A549 (cell line): Measurements from ENCODE around the gene ADPGK. TPM values are rescaled to one million over a fixed set of nuclear protein-coding genes. Genes with fewer than 3 reads are reported as not detected.

Source experiments
- ATAC-seq, 2 experiments: fragments of 200-7000 bp in 1 of 2; fragments of >200 bp in 1 of 2; cut with Nextera tagmentation in 1 of 2; cut with Tn5 transposase in 1 of 2; 3 replicates each; pipeline versions ENCODE4 v1.8.0 to v1.9.1; 2018 to 2020; ENCODE audit warnings: mild to moderate bottlenecking in 1 of 2, moderate library complexity in 1 of 2
- CTCF ChIA-PET: fragments of 300-600 bp; sonication (Branson Sonifier 250); formaldehyde crosslinking; extraction: SDS; loops from one replicate; lab custom pipeline; 2021; ENCODE audit warnings: antibody characterized with exemption, inconsistent platforms; lab: Yijun Ruan, JAX
- POLR2A ChIA-PET: fragments of 350-600 bp; formaldehyde crosslinking; extraction: SDS; loops from one replicate; lab custom pipeline; 2021; ENCODE audit warnings: antibody characterized with exemption, inconsistent platforms; lab: Yijun Ruan, JAX
- DNase-seq, 2 experiments: peaks; one replicate each; pipeline versions ENCODE4 v3.0.0 to v3.0.0-alpha.2; 2011 to 2016; ENCODE audit warnings: low read depth in 1 of 2, low spot score in 1 of 2
- FAIRE-seq: peaks from 2 replicates; lab custom pipeline; 2011; peaks lifted over from hg19 to GRCh38; lab: Jason Lieb, UNC
- H3K27ac ChIP-seq, 2 experiments: fragments of >200 bp; sonication (Bioruptor Twin); formaldehyde crosslinking; 3 replicates each; pipeline ENCODE4 v1.5.1; 2016 to 2017
- H3K4me1 ChIP-seq: fragments of >200 bp; sonication (Bioruptor Twin); formaldehyde crosslinking; 3 replicates; pipeline ENCODE4 v1.6.1; 2016
- H3K4me2 ChIP-seq: fragments of >200 bp; sonication (Bioruptor Twin); formaldehyde crosslinking; 3 replicates; pipeline ENCODE4 v1.6.1; 2016
- H3K4me3 ChIP-seq: fragments of >200 bp; sonication (Bioruptor Twin); formaldehyde crosslinking; 3 replicates; pipeline ENCODE4 v1.5.1; 2016
- H3K9me3 ChIP-seq: fragments of >200 bp; sonication (Bioruptor Twin); formaldehyde crosslinking; 3 replicates; pipeline ENCODE4 v1.6.1; 2016
- CBX2 ChIP-seq: fragments of 200-600 bp; sonication (generic); IDR thresholded peaks from 2 replicates; pipeline ENCODE4 v1.6.1; 2016; ENCODE audit warnings: low read depth, mild to moderate bottlenecking, borderline replicate concordance
- CBX8 ChIP-seq: fragments of 200-600 bp; sonication (generic); IDR thresholded peaks from 2 replicates; pipeline ENCODE4 v1.6.1; 2016
- CEBPB ChIP-seq, 2 experiments: fragments of >200 bp in 1 of 2; sonication (Bioruptor Twin) in 1 of 2; formaldehyde crosslinking in 1 of 2; IDR thresholded peaks; 2 replicates each; pipeline ENCODE4 v1.6.1; 2012 to 2016
- CHD2 ChIP-seq: fragments of 150-350 bp; IDR thresholded peaks from 2 replicates; pipeline ENCODE4 v1.6.1; 2014; ENCODE audit warnings: low read length; ENCODE audit not compliant: partially characterized antibody
- CHD4 ChIP-seq: fragments of 200-600 bp; sonication (generic); IDR thresholded peaks from 2 replicates; pipeline ENCODE4 v1.6.1; 2016; ENCODE audit warnings: antibody characterized with exemption, mild to moderate bottlenecking, borderline replicate concordance
- CTCF ChIP-seq: fragments of >200 bp; sonication (Bioruptor Twin); formaldehyde crosslinking; IDR thresholded peaks from 3 replicates; pipeline ENCODE4 v1.5.1; 2016
- FOSB ChIP-seq: fragments of 250-450 bp; sonication (Bioruptor Pico); IDR thresholded peaks from 2 replicates; pipeline ENCODE4 v1.5.0; 2020; ENCODE audit warnings: mild to moderate bottlenecking, moderate library complexity
- FOSL2 ChIP-seq, 2 experiments: fragments of 450-650 bp in 1 of 2; fragments of >200 bp in 1 of 2; sonication (Bioruptor Twin) in 1 of 2; formaldehyde crosslinking; IDR thresholded peaks; 2 replicates each; pipeline versions ENCODE4 v1.5.0 to v1.6.1; 2016 to 2020; ENCODE audit warnings: mild to moderate bottlenecking in 1 of 2, moderate library complexity in 1 of 2
- FOXS1 ChIP-seq: fragments of 250-450 bp; sonication (Bioruptor Pico); IDR thresholded peaks from 2 replicates; pipeline ENCODE4 v1.5.0; 2020; ENCODE audit warnings: mild to moderate bottlenecking, moderate library complexity
- HEYL ChIP-seq: fragments of 250-450 bp; sonication (Bioruptor Pico); IDR thresholded peaks from 2 replicates; pipeline ENCODE4 v1.8.0; 2021; ENCODE audit warnings: mild to moderate bottlenecking, moderate library complexity
- HOXB5 ChIP-seq: fragments of 250-450 bp; sonication (Bioruptor Pico); IDR thresholded peaks from 2 replicates; pipeline ENCODE4 v1.5.0; 2020; ENCODE audit warnings: mild to moderate bottlenecking, moderate library complexity
- JUN ChIP-seq, 2 experiments: fragments of >200 bp; sonication (Bioruptor Twin); formaldehyde crosslinking; IDR thresholded peaks; 2 replicates in 1 of 2; 3 replicates in 1 of 2; pipeline ENCODE4 v1.6.1; 2016 to 2017
- JUNB ChIP-seq: fragments of >200 bp; sonication (Bioruptor Twin); formaldehyde crosslinking; IDR thresholded peaks from 2 replicates; pipeline ENCODE4 v1.6.1; 2016
- KDM1A ChIP-seq: fragments of 200-600 bp; sonication (generic); IDR thresholded peaks from 2 replicates; pipeline ENCODE4 v1.6.1; 2016; ENCODE audit warnings: low read depth, mild to moderate bottlenecking
- KDM5A ChIP-seq: fragments of 200-600 bp; sonication (generic); IDR thresholded peaks from 2 replicates; pipeline ENCODE4 v1.6.1; 2016; ENCODE audit warnings: antibody characterized with exemption, mild to moderate bottlenecking
- MAFK ChIP-seq: fragments of 450-650 bp; IDR thresholded peaks from 2 replicates; pipeline ENCODE4 v1.6.1; 2014; ENCODE audit not compliant: partially characterized antibody
- POLR2A ChIP-seq: IDR thresholded peaks from 2 replicates; pipeline ENCODE4 v1.6.1; 2012; ENCODE audit warnings: mild to moderate bottlenecking, low read length
- POLR2AphosphoS2 ChIP-seq: conservative IDR thresholded peaks from 2 replicates; pipeline ENCODE4 v1.6.1; 2012; ENCODE audit warnings: low read length, improper control_type of control experiment, inconsistent platforms
- RAD21 ChIP-seq, 2 experiments: fragments of >200 bp in 1 of 2; sonication (Bioruptor Twin) in 1 of 2; formaldehyde crosslinking in 1 of 2; IDR thresholded peaks in 1 of 2; conservative IDR thresholded peaks in 1 of 2; 2 replicates in 1 of 2; 3 replicates in 1 of 2; pipeline ENCODE4 v1.6.1; 2012 to 2018; ENCODE audit warnings: inconsistent platforms in 1 of 2
- RARB ChIP-seq: fragments of 250-450 bp; sonication (Bioruptor Pico); IDR thresholded peaks from 2 replicates; pipeline ENCODE4 v1.8.0; 2021; ENCODE audit warnings: mild to moderate bottlenecking, moderate library complexity
- SREBF2 ChIP-seq: fragments of 450-650 bp; IDR thresholded peaks from 2 replicates; pipeline ENCODE4 v1.6.1; 2014; ENCODE audit warnings: mild to moderate bottlenecking, moderate library complexity
- WGBS: methylation state at CpG from one replicate; pipeline ENCODE4 v1.1.6; 2017; ENCODE audit errors: missing lambda C conversion rate; 5-methylcytosine and 5-hydroxymethylcytosine counted together
- polyA plus RNA-seq, 4 experiments: library from polyadenylated mRNA; depleted of rRNA in 3 of 4; stranded (reverse); fragments of >200 nt; fragmentation: RNase III in 1 of 4; extraction: RNeasy Plus Mini Kit Qiagen cat#74134 plus additional on column Dnase treatment in 1 of 4; gene quantifications; 2 replicates in 3 of 4; 3 replicates in 1 of 4; pipeline ENCODE4 v1.2.3, GENCODE V29; 2011 to 2017
- TF ChIP-seq, protein P1 (sequence below): IDR thresholded peaks from 2 replicates; pipeline ENCODE4 v1.6.1; 2012
- TF ChIP-seq, protein P2 (sequence below): fragments of 250-450 bp; sonication (Bioruptor Pico); IDR thresholded peaks from 2 replicates; pipeline ENCODE4 v1.5.0; 2021; ENCODE audit warnings: mild to moderate bottlenecking, moderate library complexity, borderline replicate concordance
- TF ChIP-seq, protein P3 (sequence below): IDR thresholded peaks from 2 replicates; pipeline ENCODE4 v1.6.1; 2012; ENCODE audit warnings: low read depth, borderline replicate concordance
- TF ChIP-seq, protein P4 (sequence below): fragments of 150-350 bp; IDR thresholded peaks from 2 replicates; pipeline ENCODE4 v1.6.1; 2014; ENCODE audit warnings: low read depth, mild to moderate bottlenecking, low read length

The ADPGK gene
- polyA plus RNA-seq, 2 of the 4 experiments (the other 2 are of a cell fraction), result 56.6 to 98.3 TPM

- peak overlapping the region; percentile 91 for H3K4me2 ChIP-seq
- no peak for DNase-seq
- CTCF ChIA-PET, result interaction anchor here (0.6 to 2.7 kb wide), 14 partner anchors 12 to 478 kb away, joined by 3 to 29 read pairs (median 4); no protein-coding TSS in a partner anchor
- H3K9me3 ChIP-seq, result no peaks in the 10 kb centered on the region
- ATAC-seq, result no peak
- WGBS, result 85% methylated on average over 6 of the region's 6 CpGs
- FAIRE-seq, result no peak
- H3K27ac ChIP-seq, result peak overlapping the region in 1 of 2 experiments; percentile 87; a peak in 4 of 6 replicates
- POLR2A ChIA-PET, result no interaction called here
- no peak overlapping the region for H3K4me3 ChIP-seq
- peaks cover 12% of the 10 kb centered on the region; the same call in 1 of the 3 replicates for H3K4me1 ChIP-seq
- no peak for TF ChIP-seq POLR2AphosphoS2
- TF ChIP-seq CEBPB (IDR thresholded peaks at IDR 0.05), result peak in 1 of 2 experiments; percentile 39; a peak in 1 of 4 replicates
- TF ChIP-seq, all 56 proteins: peak for 1
Observed at GRCh38 chr15:72797834-72798233, 14.3 kb upstream of the ADPGK start.

GRCh38 chr15:72797338-72797689, 13.8 kb upstream of the ADPGK start:
- Histone ChIP-seq H3K4me1 (peaks cover 12% of the 10 kb centered on the region; the same call in 1 of the 3 replicates), H3K4me2 (peak overlapping the region; percentile 91), H3K4me3 (peak overlapping the region; percentile 73), H3K9me3 (no peaks in the 10 kb centered on the region), H3K27ac (peak overlapping the region; percentile 80 to 87)
- DNase-seq (peak in 1 of 2 experiments; percentile 21), FAIRE-seq (no peak), ATAC-seq (peak; percentile 40 to 52; a peak in 5 of 6 replicates)
- CTCF ChIA-PET, result interaction anchor here (0.6 to 2.7 kb wide), 14 partner anchors 12 to 479 kb away, joined by 3 to 29 read pairs (median 4); no protein-coding TSS in a partner anchor
- WGBS, result 42% methylated on average over 10 of the region's 12 CpGs
- TF ChIP-seq FOSB (no peak), POLR2A (peak; percentile 46; the same call in 1 of the 2 replicates), HEYL (CRISPR knock-in tag) (no peak)
- POLR2A ChIA-PET, result no interaction called here

GRCh38 chr15:72796515-72797337, 13.2 kb upstream of the ADPGK start:
- peak overlapping the region; percentile 73 for H3K4me3 ChIP-seq
- no peak for FAIRE-seq
- peak; percentile 76 to 82 for DNase-seq
- no peaks in the 10 kb centered on the region for H3K9me3 ChIP-seq
- peak overlapping the region; percentile 80 to 87 for H3K27ac ChIP-seq
- ATAC-seq, result peak; percentile 90 to 97
- ChIA-PET CTCF (interaction anchor here (0.6 to 4.8 kb wide), 24 partner anchors 9 to 476 kb away, joined by 3 to 53 read pairs (median 4); no protein-coding TSS in a partner anchor), POLR2A (interaction anchor here (0.6 kb wide), 1 partner anchor 285 kb away, joined by 3 read pairs; no protein-coding TSS in a partner anchor)
- peak overlapping the region; percentile 91 for H3K4me2 ChIP-seq
- peaks cover 12% of the 10 kb centered on the region; the same call in 1 of the 3 replicates for H3K4me1 ChIP-seq
- WGBS, result 5% methylated on average over 38 of the region's 72 CpGs
- TF ChIP-seq MAFK (no peak), FOXS1 (CRISPR knock-in tag) (no peak), JUN (IDR thresholded peaks at IDR 0.05) (0 out of 5 replicates have a peak, but pooled peaks of 1 of the 2 experiments have one; percentile 20), CBX8 (no peak), POLR2A (no peak; the same call in 1 of the 2 replicates), SREBF2 (no peak), RAD21 (conservative IDR thresholded peaks at IDR 0.05 in 1 of 2, IDR thresholded peaks at IDR 0.05 in 1 of 2) (peak; percentile 61 to 98), POLR2AphosphoS2 (no peak), CHD2 (no peak), JUNB (no peak), CBX2 (no peak), HOXB5 (0 out of 2 replicates have a peak, but pooled peaks have one; percentile 39), CHD4 (peak; percentile 51; the same call in 1 of the 2 replicates), FOSL2 (IDR thresholded peaks at IDR 0.05) (no peak), FOSL2 (CRISPR knock-in tag; IDR thresholded peaks at IDR 0.05) (no peak), CTCF (peak; percentile 98), KDM1A (peak; percentile 81), RARB (CRISPR knock-in tag) (no peak), KDM5A (no peak)
- TF ChIP-seq, protein P1, sequence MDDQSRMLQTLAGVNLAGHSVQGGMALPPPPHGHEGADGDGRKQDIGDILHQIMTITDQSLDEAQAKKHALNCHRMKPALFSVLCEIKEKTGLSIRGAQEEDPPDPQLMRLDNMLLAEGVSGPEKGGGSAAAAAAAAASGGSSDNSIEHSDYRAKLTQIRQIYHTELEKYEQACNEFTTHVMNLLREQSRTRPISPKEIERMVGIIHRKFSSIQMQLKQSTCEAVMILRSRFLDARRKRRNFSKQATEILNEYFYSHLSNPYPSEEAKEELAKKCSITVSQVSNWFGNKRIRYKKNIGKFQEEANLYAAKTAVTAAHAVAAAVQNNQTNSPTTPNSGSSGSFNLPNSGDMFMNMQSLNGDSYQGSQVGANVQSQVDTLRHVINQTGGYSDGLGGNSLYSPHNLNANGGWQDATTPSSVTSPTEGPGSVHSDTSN, result no peak
- TF ChIP-seq, protein P2, sequence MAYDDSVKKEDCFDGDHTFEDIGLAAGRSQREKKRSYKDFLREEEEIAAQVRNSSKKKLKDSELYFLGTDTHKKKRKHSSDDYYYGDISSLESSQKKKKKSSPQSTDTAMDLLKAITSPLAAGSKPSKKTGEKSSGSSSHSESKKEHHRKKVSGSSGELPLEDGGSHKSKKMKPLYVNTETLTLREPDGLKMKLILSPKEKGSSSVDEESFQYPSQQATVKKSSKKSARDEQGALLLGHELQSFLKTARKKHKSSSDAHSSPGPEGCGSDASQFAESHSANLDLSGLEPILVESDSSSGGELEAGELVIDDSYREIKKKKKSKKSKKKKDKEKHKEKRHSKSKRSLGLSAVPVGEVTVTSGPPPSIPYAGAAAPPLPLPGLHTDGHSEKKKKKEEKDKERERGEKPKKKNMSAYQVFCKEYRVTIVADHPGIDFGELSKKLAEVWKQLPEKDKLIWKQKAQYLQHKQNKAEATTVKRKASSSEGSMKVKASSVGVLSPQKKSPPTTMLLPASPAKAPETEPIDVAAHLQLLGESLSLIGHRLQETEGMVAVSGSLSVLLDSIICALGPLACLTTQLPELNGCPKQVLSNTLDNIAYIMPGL, result no peak
- TF ChIP-seq, protein P3, sequence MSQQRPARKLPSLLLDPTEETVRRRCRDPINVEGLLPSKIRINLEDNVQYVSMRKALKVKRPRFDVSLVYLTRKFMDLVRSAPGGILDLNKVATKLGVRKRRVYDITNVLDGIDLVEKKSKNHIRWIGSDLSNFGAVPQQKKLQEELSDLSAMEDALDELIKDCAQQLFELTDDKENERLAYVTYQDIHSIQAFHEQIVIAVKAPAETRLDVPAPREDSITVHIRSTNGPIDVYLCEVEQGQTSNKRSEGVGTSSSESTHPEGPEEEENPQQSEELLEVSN, result peak; percentile 53; the same call in 1 of the 2 replicates
- TF ChIP-seq, protein P4, sequence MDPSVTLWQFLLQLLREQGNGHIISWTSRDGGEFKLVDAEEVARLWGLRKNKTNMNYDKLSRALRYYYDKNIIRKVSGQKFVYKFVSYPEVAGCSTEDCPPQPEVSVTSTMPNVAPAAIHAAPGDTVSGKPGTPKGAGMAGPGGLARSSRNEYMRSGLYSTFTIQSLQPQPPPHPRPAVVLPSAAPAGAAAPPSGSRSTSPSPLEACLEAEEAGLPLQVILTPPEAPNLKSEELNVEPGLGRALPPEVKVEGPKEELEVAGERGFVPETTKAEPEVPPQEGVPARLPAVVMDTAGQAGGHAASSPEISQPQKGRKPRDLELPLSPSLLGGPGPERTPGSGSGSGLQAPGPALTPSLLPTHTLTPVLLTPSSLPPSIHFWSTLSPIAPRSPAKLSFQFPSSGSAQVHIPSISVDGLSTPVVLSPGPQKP, result no peak
